ENCODE measurements around the gene RIPOR3. TPM values are rescaled to one million over a fixed set of nuclear protein-coding genes. Genes with fewer than 3 reads are reported as not detected.

Gene RIPOR3
- total RNA-seq, 1 experiment from 2014 or later: 0.46 TPM

DNA sequence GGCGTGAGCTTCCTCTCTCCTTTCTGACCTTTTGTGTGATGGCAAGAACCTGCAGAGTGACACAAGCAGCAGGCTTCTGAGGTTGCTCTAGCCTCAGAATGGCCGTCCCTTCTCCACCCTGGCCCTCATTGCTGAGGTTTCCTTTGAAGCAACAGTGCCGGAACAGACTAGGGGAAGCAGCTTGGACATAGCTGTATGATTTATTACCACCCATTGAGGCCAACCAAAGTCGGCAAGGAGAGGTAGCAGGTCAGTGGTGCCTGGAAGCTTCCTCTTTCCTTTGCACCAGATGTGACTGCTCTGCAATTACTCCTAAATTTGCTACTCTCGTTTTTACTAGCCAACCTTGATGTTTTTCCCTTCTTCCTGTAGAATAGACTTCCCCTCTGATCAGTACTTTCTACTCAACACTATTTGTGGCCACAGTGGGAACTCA is 149.7 kb downstream of the RIPOR3 start:
- Histone ChIP-seq H3K27ac (ENCODE audit: insufficient read length, low read depth, low read length) (no peak overlapping the region), H3K18ac (ENCODE audit: insufficient read length, low read depth, low read length) (no peak overlapping the region), H2AK5ac (ENCODE audit: insufficient read length, low read length) (no peak overlapping the region), H3K79me2 (ENCODE audit: insufficient read depth, low read length) (no peaks in the 10 kb centered on the region), H3K4ac (ENCODE audit: low read depth, low read length) (no peak overlapping the region), H2BK5ac (ENCODE audit: insufficient read length, low read length) (no peak overlapping the region), H4K91ac (ENCODE audit: insufficient read length, low read depth, low read length) (no peak overlapping the region), H3K14ac (ENCODE audit: insufficient read depth, low read length) (no peak overlapping the region), H3K79me1 (ENCODE audit: insufficient read depth, low read depth, low read length, poor library complexity, severe bottlenecking) (no peaks in the 10 kb centered on the region), H3K56ac (ENCODE audit: insufficient read length, low read depth, low read length) (no peak overlapping the region), H2AFZ (ENCODE audit: low read length) (no peak overlapping the region), H2BK120ac (ENCODE audit: low read depth, low read length, poor library complexity, severe bottlenecking) (no peak overlapping the region), H4K8ac (replicated peaks; ENCODE audit: insufficient read length, low read depth, low read length) (no peak overlapping the region), H3K23ac (ENCODE audit: insufficient read length, low read depth, low read length) (no peak overlapping the region), H2BK12ac (ENCODE audit: insufficient read length, low read depth, low read length) (no peak overlapping the region), H3T11ph (ENCODE audit: low read length) (no peak overlapping the region), H3K9ac (ENCODE audit: extremely low read depth, insufficient read length, low read length) (no peak overlapping the region), H3K4me1 (ENCODE audit: insufficient read depth, low read length) (no peaks in the 10 kb centered on the region), H2BK20ac (ENCODE audit: low read depth, low read length, poor library complexity, severe bottlenecking) (no peak overlapping the region), H3K4me2 (ENCODE audit: insufficient read depth, insufficient read length, low read length) (no peak overlapping the region), H4K20me1 (ENCODE audit: control insufficient read depth, insufficient read depth, insufficient read length) (no peaks in the 10 kb centered on the region), H3K9me3 (ENCODE audit: control insufficient read depth, low read depth, low read length) (no peaks in the 10 kb centered on the region), H3K23me2 (ENCODE audit: insufficient read length, low read depth, low read length, poor library complexity, severe bottlenecking) (no peaks in the 10 kb centered on the region), H3K27me3 (ENCODE audit: insufficient read depth, low read length) (no peaks in the 10 kb centered on the region), H2BK15ac (ENCODE audit: low read depth, low read length) (no peak overlapping the region), H4K5ac (ENCODE audit: insufficient read length, low read depth, low read length) (no peak overlapping the region)
- DNase-seq: no peak
- peaks cover 9 to 14% of the 10 kb centered on the region in 2 experiments for H3K4me1 Mint-ChIP-seq
- no CpG with 5 or more reads among the region's 5 CpGs for WGBS (ENCODE audit: extremely low coverage, insufficient read length, low lambda C conversion rate)
- TF ChIP-seq, protein P1, sequence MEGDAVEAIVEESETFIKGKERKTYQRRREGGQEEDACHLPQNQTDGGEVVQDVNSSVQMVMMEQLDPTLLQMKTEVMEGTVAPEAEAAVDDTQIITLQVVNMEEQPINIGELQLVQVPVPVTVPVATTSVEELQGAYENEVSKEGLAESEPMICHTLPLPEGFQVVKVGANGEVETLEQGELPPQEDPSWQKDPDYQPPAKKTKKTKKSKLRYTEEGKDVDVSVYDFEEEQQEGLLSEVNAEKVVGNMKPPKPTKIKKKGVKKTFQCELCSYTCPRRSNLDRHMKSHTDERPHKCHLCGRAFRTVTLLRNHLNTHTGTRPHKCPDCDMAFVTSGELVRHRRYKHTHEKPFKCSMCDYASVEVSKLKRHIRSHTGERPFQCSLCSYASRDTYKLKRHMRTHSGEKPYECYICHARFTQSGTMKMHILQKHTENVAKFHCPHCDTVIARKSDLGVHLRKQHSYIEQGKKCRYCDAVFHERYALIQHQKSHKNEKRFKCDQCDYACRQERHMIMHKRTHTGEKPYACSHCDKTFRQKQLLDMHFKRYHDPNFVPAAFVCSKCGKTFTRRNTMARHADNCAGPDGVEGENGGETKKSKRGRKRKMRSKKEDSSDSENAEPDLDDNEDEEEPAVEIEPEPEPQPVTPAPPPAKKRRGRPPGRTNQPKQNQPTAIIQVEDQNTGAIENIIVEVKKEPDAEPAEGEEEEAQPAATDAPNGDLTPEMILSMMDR (conservative IDR thresholded peaks at IDR 0.05): no peak
- H3K27me3 Mint-ChIP-seq (ENCODE audit: low read depth): no peaks in the 10 kb centered on the region
- no peak overlapping the region for H3K4me3 Mint-ChIP-seq
- H3K36me3 Mint-ChIP-seq (ENCODE audit: insufficient read depth in 1 of 3, low read depth in 3 of 3): no peaks in the 10 kb centered on the region; a peak in 1 of 7 replicates
- H3K9me3 Mint-ChIP-seq: no peaks in the 10 kb centered on the region; a peak in 1 of 5 replicates
- H3K27ac Mint-ChIP-seq: peak overlapping the region in 2 of 3 experiments; percentile 25 to 77; a peak in 2 of 7 replicates
